GM19328 (cell line): ENCODE results near the gene BTBD2.

ENCODE experiments used
- ATAC-seq: cut with Tn5 transposase; IDR thresholded peaks from one replicate; pipeline ENCODE4 v1.9.1; 2021; ENCODE audit warnings: mild to moderate bottlenecking, moderate library complexity; ENCODE audit not compliant: unreplicated experiment

BTBD2 gene

GRCh38 chr19:1968279-1969175 is 47.0 kb downstream of the BTBD2 start:
- ATAC-seq = no peak

- ATAC-seq = no peak
These were observed 48.4 kb downstream of the BTBD2 start for GRCh38 chr19:1967087-1967608.

- no peak for ATAC-seq
These were observed 52.8 kb downstream of the BTBD2 start for GRCh38 chr19:1962674-1963073.

GRCh38 chr19:1961000-1961883 is 54.3 kb downstream of the BTBD2 start:
- no peak for ATAC-seq

- ATAC-seq = no peak
These were observed 55.5 kb downstream of the BTBD2 start for GRCh38 chr19:1959928-1960589.

- no peak for ATAC-seq
These were observed 57.8 kb downstream of the BTBD2 start for GRCh38 chr19:1957562-1958248.

GRCh38 chr19:1956868-1957492 is 58.5 kb downstream of the BTBD2 start:
- no peak for ATAC-seq

GRCh38 chr19:1956122-1956494 is 59.4 kb downstream of the BTBD2 start:
- ATAC-seq = no peak

- ATAC-seq = no peak
These were observed 60.1 kb downstream of the BTBD2 start for GRCh38 chr19:1955171-1956121.

- ATAC-seq = no peak
These were observed 61.0 kb downstream of the BTBD2 start for GRCh38 chr19:1954532-1954933.

- no peak for ATAC-seq
These were observed 61.9 kb downstream of the BTBD2 start for GRCh38 chr19:1953441-1954094.

GRCh38 chr19:1953037-1953436 is 62.5 kb downstream of the BTBD2 start:
- ATAC-seq = no peak

- ATAC-seq = no peak
These were observed 62.9 kb downstream of the BTBD2 start for GRCh38 chr19:1952635-1953034.

- ATAC-seq = no peak
These were observed 64.9 kb downstream of the BTBD2 start for GRCh38 chr19:1950640-1951039.

GRCh38 chr19:1949304-1950101 is 66.0 kb downstream of the BTBD2 start:
- no peak for ATAC-seq

GRCh38 chr19:1947651-1948209 is 67.8 kb downstream of the BTBD2 start:
- ATAC-seq = no peak

GRCh38 chr19:1945899-1946298 is 69.6 kb downstream of the BTBD2 start:
- ATAC-seq = no peak
